Gastrocnemius medialis (tissue), 4 donors: ENCODE measurements around the gene MYO7A. TPM values are rescaled to one million over a fixed set of nuclear protein-coding genes. Genes with fewer than 3 reads are reported as not detected.

Source experiments
- ATAC-seq, 2 donors: fragments of 150-250 bp; one replicate each; pipeline ENCODE4 v1.9.1; 2016
- DNase-seq, 2 donors: peaks; one replicate each; pipeline ENCODE4 v3.0.0-alpha.2; 2019
- H3K27ac ChIP-seq, 4 donors: fragments of 200-600 bp; sonication (generic); 1 replicate in 1 of 4; 2 replicates in 3 of 4; pipeline ENCODE4 v1.5.1; 2016 to 2018; ENCODE audit warnings: mild to moderate bottlenecking in 2 of 4, moderate library complexity in 1 of 4
- H3K27me3 ChIP-seq, 3 donors: fragments of 200-600 bp; sonication (generic) in 2 of 3; 1 replicate in 1 of 3; 2 replicates in 2 of 3; pipeline versions ENCODE4 v1.5.1 to v1.6.0; 2016 to 2019; ENCODE audit warnings: mild to moderate bottlenecking in 1 of 3, moderate library complexity in 1 of 3
- H3K36me3 ChIP-seq, 2 donors: fragments of 200-600 bp; sonication (generic) in 1 of 2; one replicate each; pipeline ENCODE4 v1.5.1; 2017 to 2018
- H3K4me1 ChIP-seq, 2 donors: fragments of 200-600 bp; sonication (generic) in 1 of 2; one replicate each; pipeline ENCODE4 v1.5.1; 2016 to 2017; ENCODE audit warnings: mild to moderate bottlenecking in 2 of 2
- H3K4me3 ChIP-seq, 4 donors: fragments of 200-600 bp; sonication (generic) in 3 of 4; 1 replicate in 1 of 4; 2 replicates in 3 of 4; pipeline ENCODE4 v1.5.1; 2016 to 2019; ENCODE audit warnings: mild to moderate bottlenecking in 2 of 4
- H3K9me3 ChIP-seq, 3 donors: fragments of 200-600 bp; sonication (generic) in 2 of 3; 1 replicate in 1 of 3; 2 replicates in 2 of 3; pipeline ENCODE4 v1.5.1; 2016 to 2019
- POLR2A ChIP-seq, 2 donors: fragments of 450-650 bp; IDR thresholded peaks; one replicate each; pipeline ENCODE4 v1.6.1; 2017; ENCODE audit warnings: antibody characterized with exemption in 2 of 2, mild to moderate bottlenecking in 2 of 2, moderate library complexity in 2 of 2
- in situ Hi-C, 4 donors: fragments of 200-750 bp; cut with MboI; loops; one replicate each; pipeline versions ENCODE4 v1.15.0 to v1.8.0; 2017; ENCODE audit warnings: low sequenced_read_pairs in 4 of 4
- intact Hi-C: fragments of 100-400 bp; cut with DNase I; formaldehyde crosslinking; loops from one replicate; pipeline ENCODE4 v1.15.1; 2023; ENCODE audit warnings: low total_unique reads
- total RNA-seq, 4 donors: library from RNA; depleted of rRNA; stranded (reverse); fragments of >200 nt; gene quantifications; one replicate each; pipeline versions ENCODE4 v1.1.0 to v1.2.3, GENCODE V29; 2016
- TF ChIP-seq, protein P1 (sequence below), 5 experiments: fragments of 450-650 bp in 3 of 5; fragments of 200-600 bp in 2 of 5; sonication (generic) in 2 of 5; IDR thresholded peaks in 4 of 5; conservative IDR thresholded peaks in 1 of 5; 1 replicate in 4 of 5; 2 replicates in 1 of 5; pipeline ENCODE4 v1.5.1; 2016 to 2019; ENCODE audit warnings: antibody characterized with exemption in 5 of 5, mild to moderate bottlenecking in 3 of 5, moderate library complexity in 3 of 5

The MYO7A gene
- total RNA-seq, 4 donors from 2014 or later = 1.6 to 3.5 (median 2.1) TPM

DNA sequence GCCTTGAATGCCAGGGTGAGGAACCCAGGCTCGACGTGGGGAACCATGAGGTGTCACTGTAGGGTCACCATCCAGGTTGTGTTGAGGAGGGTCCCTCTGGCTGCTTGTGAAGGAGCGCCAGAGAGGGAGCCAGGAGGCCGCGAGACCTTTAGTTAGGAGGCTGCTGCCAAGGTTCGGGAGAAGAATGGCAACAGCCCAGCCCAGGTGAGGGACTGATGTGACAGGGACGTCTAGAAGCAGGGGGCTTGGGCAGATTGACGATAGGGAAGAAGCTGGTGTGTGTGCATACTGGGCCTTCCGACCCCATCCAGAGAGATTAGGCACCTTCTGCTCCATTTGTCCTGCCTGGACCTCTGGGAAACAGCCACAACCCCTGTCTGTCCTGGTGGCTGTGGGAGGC is 49.0 kb downstream of the MYO7A start:
- no peaks in the 10 kb centered on the region for H3K4me1 ChIP-seq
- H3K27ac ChIP-seq = no peak overlapping the region
- TF ChIP-seq POLR2A (IDR thresholded peaks at IDR 0.05) = no peak
- TF ChIP-seq, protein P1, sequence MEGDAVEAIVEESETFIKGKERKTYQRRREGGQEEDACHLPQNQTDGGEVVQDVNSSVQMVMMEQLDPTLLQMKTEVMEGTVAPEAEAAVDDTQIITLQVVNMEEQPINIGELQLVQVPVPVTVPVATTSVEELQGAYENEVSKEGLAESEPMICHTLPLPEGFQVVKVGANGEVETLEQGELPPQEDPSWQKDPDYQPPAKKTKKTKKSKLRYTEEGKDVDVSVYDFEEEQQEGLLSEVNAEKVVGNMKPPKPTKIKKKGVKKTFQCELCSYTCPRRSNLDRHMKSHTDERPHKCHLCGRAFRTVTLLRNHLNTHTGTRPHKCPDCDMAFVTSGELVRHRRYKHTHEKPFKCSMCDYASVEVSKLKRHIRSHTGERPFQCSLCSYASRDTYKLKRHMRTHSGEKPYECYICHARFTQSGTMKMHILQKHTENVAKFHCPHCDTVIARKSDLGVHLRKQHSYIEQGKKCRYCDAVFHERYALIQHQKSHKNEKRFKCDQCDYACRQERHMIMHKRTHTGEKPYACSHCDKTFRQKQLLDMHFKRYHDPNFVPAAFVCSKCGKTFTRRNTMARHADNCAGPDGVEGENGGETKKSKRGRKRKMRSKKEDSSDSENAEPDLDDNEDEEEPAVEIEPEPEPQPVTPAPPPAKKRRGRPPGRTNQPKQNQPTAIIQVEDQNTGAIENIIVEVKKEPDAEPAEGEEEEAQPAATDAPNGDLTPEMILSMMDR (IDR thresholded peaks at IDR 0.05 in 4 of 5, conservative IDR thresholded peaks at IDR 0.05 in 1 of 5) = no peak
- in situ Hi-C loops = no loop called here
- intact Hi-C loops = no loop called here
- H3K27me3 ChIP-seq = no peaks in the 10 kb centered on the region
- no peaks in the 10 kb centered on the region for H3K9me3 ChIP-seq
- no peaks in the 10 kb centered on the region for H3K36me3 ChIP-seq
- no peak for ATAC-seq
- H3K4me3 ChIP-seq = no peak overlapping the region
- no peak for DNase-seq

- Histone ChIP-seq H3K27me3 (no peaks in the 10 kb centered on the region), H3K27ac (no peak overlapping the region), H3K9me3 (no peaks in the 10 kb centered on the region), H3K4me1 (no peaks in the 10 kb centered on the region), H3K4me3 (no peak overlapping the region), H3K36me3 (no peaks in the 10 kb centered on the region)
- intact Hi-C loops = no loop called here
- ATAC-seq (no peak), DNase-seq (no peak)
- no peak for TF ChIP-seq POLR2A (IDR thresholded peaks at IDR 0.05)
- TF ChIP-seq, protein P1 (IDR thresholded peaks at IDR 0.05 in 4 of 5, conservative IDR thresholded peaks at IDR 0.05 in 1 of 5) = no peak
- in situ Hi-C loops = no loop called here
These were observed 50.1 kb downstream of the MYO7A start for GRCh38 chr11:77178150-77178549.

- Histone ChIP-seq H3K4me1 (no peaks in the 10 kb centered on the region), H3K4me3 (no peak overlapping the region), H3K9me3 (no peaks in the 10 kb centered on the region), H3K27me3 (no peaks in the 10 kb centered on the region), H3K27ac (no peak overlapping the region), H3K36me3 (no peaks in the 10 kb centered on the region)
- DNase-seq (no peak), ATAC-seq (no peak)
- no peak for TF ChIP-seq POLR2A (IDR thresholded peaks at IDR 0.05)
- TF ChIP-seq, protein P1 (IDR thresholded peaks at IDR 0.05 in 4 of 5, conservative IDR thresholded peaks at IDR 0.05 in 1 of 5) = no peak
- in situ Hi-C loops (no loop called here), intact Hi-C loops (no loop called here)
These were observed 51.0 kb downstream of the MYO7A start for GRCh38 chr11:77179048-77179447.

- Histone ChIP-seq H3K36me3 (no peaks in the 10 kb centered on the region), H3K27ac (no peak overlapping the region), H3K27me3 (no peaks in the 10 kb centered on the region), H3K4me3 (no peak overlapping the region), H3K4me1 (no peaks in the 10 kb centered on the region), H3K9me3 (no peaks in the 10 kb centered on the region)
- intact Hi-C loops (no loop called here), in situ Hi-C loops (loop anchor here in 3 of 4 donors (10.0 kb wide), 2 partner anchors 55 to 135 kb away; partner anchors contain the start of gene MYO7A (in 1 of the 3))
- no peak for TF ChIP-seq POLR2A (IDR thresholded peaks at IDR 0.05)
- TF ChIP-seq, protein P1 (IDR thresholded peaks at IDR 0.05 in 4 of 5, conservative IDR thresholded peaks at IDR 0.05 in 1 of 5) = no peak
- ATAC-seq (no peak), DNase-seq (no peak)
These were observed 51.6 kb downstream of the MYO7A start for GRCh38 chr11:77179681-77180080.

GRCh38 chr11:77180346-77180745 is 52.3 kb downstream of the MYO7A start:
- intact Hi-C loops = no loop called here
- ATAC-seq = no peak
- no peak overlapping the region for H3K4me3 ChIP-seq
- no peaks in the 10 kb centered on the region for H3K9me3 ChIP-seq
- no peak for TF ChIP-seq POLR2A (IDR thresholded peaks at IDR 0.05)
- TF ChIP-seq, protein P1 (IDR thresholded peaks at IDR 0.05 in 4 of 5, conservative IDR thresholded peaks at IDR 0.05 in 1 of 5) = no peak
- H3K4me1 ChIP-seq = no peaks in the 10 kb centered on the region
- no peaks in the 10 kb centered on the region for H3K36me3 ChIP-seq
- DNase-seq = no peak
- H3K27ac ChIP-seq = no peak overlapping the region
- in situ Hi-C loops = loop anchor here in 3 of 4 donors (10.0 kb wide), 2 partner anchors 56 to 136 kb away; partner anchors contain the start of gene MYO7A (in 1 of the 3)
- no peaks in the 10 kb centered on the region for H3K27me3 ChIP-seq
